Fibroblast of lung (primary cell): ENCODE results near the gene ZNF638. TPM values are rescaled to one million over a fixed set of nuclear protein-coding genes. Genes with fewer than 3 reads are reported as not detected.

Experiments
- DNase-seq, 2 donors: peaks; one replicate each; pipeline versions ENCODE4 v3.0.0 to v3.0.0-alpha.2; 2010; ENCODE audit warnings: low read depth in 2 of 2
- H2AFZ ChIP-seq: 2 replicates; pipeline ENCODE4 v1.5.1; 2012; ENCODE audit warnings: low read length, control low read depth, inconsistent platforms
- H3K27ac ChIP-seq: 2 replicates; pipeline ENCODE4 v1.5.1; 2011; ENCODE audit warnings: low read length, control low read depth; ENCODE audit not compliant: insufficient read depth
- H3K27me3 ChIP-seq: 2 replicates; pipeline ENCODE4 v1.5.1; 2011; ENCODE audit warnings: mild to moderate bottlenecking, low read length; ENCODE audit not compliant: control insufficient read depth, insufficient read depth
- H3K36me3 ChIP-seq: 2 replicates; pipeline ENCODE4 v1.5.1; 2011; ENCODE audit warnings: low read length; ENCODE audit not compliant: control insufficient read depth, insufficient read depth
- H3K4me1 ChIP-seq: 2 replicates; pipeline ENCODE4 v1.5.1; 2011; ENCODE audit warnings: low read length; ENCODE audit not compliant: control insufficient read depth, insufficient read depth; ENCODE audit errors: extremely low read depth
- H3K4me2 ChIP-seq: 2 replicates; pipeline ENCODE4 v1.5.1; 2011; ENCODE audit warnings: low read length, control low read depth; ENCODE audit not compliant: insufficient read depth; ENCODE audit errors: extremely low read depth
- H3K4me3 ChIP-seq, 4 experiments: fragments of 200-600 bp in 1 of 4; sonication (generic) in 1 of 4; replicated peaks in 1 of 4; 2 replicates each; pipeline ENCODE4 v1.5.1; 2011 to 2016; ENCODE audit warnings: low read length in 4 of 4, low read depth in 3 of 4, mild to moderate bottlenecking in 3 of 4, control low read depth in 2 of 4, inconsistent platforms in 1 of 4, mixed read lengths in 1 of 4; ENCODE audit not compliant: insufficient read depth in 1 of 4; ENCODE audit errors: control extremely low read depth in 1 of 4
- H3K79me2 ChIP-seq: 2 replicates; pipeline ENCODE4 v1.5.1; 2012; ENCODE audit warnings: mild to moderate bottlenecking, low read length, inconsistent platforms; ENCODE audit not compliant: control insufficient read depth, insufficient read depth
- H3K9ac ChIP-seq: 2 replicates; pipeline ENCODE4 v1.5.1; 2011; ENCODE audit warnings: mild to moderate bottlenecking, low read length, control low read depth; ENCODE audit not compliant: insufficient read depth
- H3K9me3 ChIP-seq: 2 replicates; pipeline ENCODE4 v1.5.1; 2012; ENCODE audit warnings: low read depth, low read length; ENCODE audit not compliant: control insufficient read depth, insufficient read depth
- H4K20me1 ChIP-seq: 2 replicates; pipeline ENCODE4 v1.5.1; 2011; ENCODE audit warnings: low read length; ENCODE audit not compliant: control insufficient read depth, insufficient read depth; ENCODE audit errors: extremely low read depth
- CTCF ChIP-seq, 2 donors: IDR thresholded peaks in 1 of 2; conservative IDR thresholded peaks in 1 of 2; 1 replicate in 1 of 2; 2 replicates in 1 of 2; pipeline ENCODE4 v1.5.1; 2011 to 2012; ENCODE audit warnings: low read length in 2 of 2, control low read depth in 1 of 2, inconsistent platforms in 1 of 2, low read depth in 1 of 2, mild to moderate bottlenecking in 1 of 2
- EZH2 ChIP-seq: IDR thresholded peaks from 2 replicates; pipeline ENCODE4 v1.5.1; 2012; ENCODE audit warnings: low read length, control low read depth, mild to moderate bottlenecking; ENCODE audit errors: missing control alignments
- polyA plus RNA-seq, 2 donors: library from polyadenylated mRNA; depleted of rRNA in 1 of 2; stranded (reverse) in 1 of 2; unstranded in 1 of 2; fragments of >200 nt; gene quantifications; 2 replicates each; pipeline ENCODE4 v1.2.1, GENCODE V29; 2011 to 2012; ENCODE audit warnings: missing spikeins in 1 of 2
- total RNA-seq: library from RNA; depleted of rRNA; stranded (reverse); fragments of >200 nt; gene quantifications from 2 replicates; pipeline ENCODE4 v1.2.1, GENCODE V29; 2014

The ZNF638 gene
- total and polyA plus RNA-seq, 2 donors (not counting 1 experiment from before 2014, with no cell fraction given): 63.8 to 190 TPM

- Histone ChIP-seq H3K4me1 (no peaks in the 10 kb centered on the region), H3K4me2 (no peak overlapping the region), H3K9ac (no peak overlapping the region), H3K79me2 (no peaks in the 10 kb centered on the region), H3K9me3 (no peaks in the 10 kb centered on the region), H3K36me3 (no peaks in the 10 kb centered on the region), H2AFZ (no peak overlapping the region), H3K27me3 (peaks cover 33% of the 10 kb centered on the region), H3K27ac (no peak overlapping the region), H3K4me3 (no peak overlapping the region), H4K20me1 (no peaks in the 10 kb centered on the region)
- TF ChIP-seq EZH2 (no peak), CTCF (conservative IDR thresholded peaks at IDR 0.05 in 1 of 2, IDR thresholded peaks at IDR 0.05 in 1 of 2; ENCODE audit: low read depth in 1 of 2, low read length in 2 of 2) (no peak)
- DNase-seq: no peak
These were observed 131.7 kb downstream of the ZNF638 start for GRCh38 chr2:71463342-71463654.

GRCh38 chr2:71464389-71464788 is 132.8 kb downstream of the ZNF638 start:
- TF ChIP-seq CTCF (conservative IDR thresholded peaks at IDR 0.05 in 1 of 2, IDR thresholded peaks at IDR 0.05 in 1 of 2; ENCODE audit: low read depth in 1 of 2, low read length in 2 of 2) (no peak), EZH2 (no peak)
- Histone ChIP-seq H3K79me2 (no peaks in the 10 kb centered on the region), H3K9ac (no peak overlapping the region), H3K27ac (no peak overlapping the region), H3K36me3 (no peaks in the 10 kb centered on the region), H3K27me3 (peaks cover 42% of the 10 kb centered on the region), H3K4me3 (no peak overlapping the region), H3K4me2 (no peak overlapping the region), H2AFZ (no peak overlapping the region), H4K20me1 (no peaks in the 10 kb centered on the region), H3K4me1 (no peaks in the 10 kb centered on the region), H3K9me3 (no peaks in the 10 kb centered on the region)
- DNase-seq: no peak

- Histone ChIP-seq H3K27ac (no peak overlapping the region), H3K27me3 (peaks cover 42% of the 10 kb centered on the region), H3K9ac (no peak overlapping the region), H2AFZ (no peak overlapping the region), H3K79me2 (no peaks in the 10 kb centered on the region), H3K4me1 (no peaks in the 10 kb centered on the region), H3K36me3 (no peaks in the 10 kb centered on the region), H4K20me1 (no peaks in the 10 kb centered on the region), H3K4me2 (no peak overlapping the region), H3K9me3 (no peaks in the 10 kb centered on the region), H3K4me3 (no peak overlapping the region)
- DNase-seq: no peak
- no peak for TF ChIP-seq EZH2
- no peak for TF ChIP-seq CTCF (conservative IDR thresholded peaks at IDR 0.05 in 1 of 2, IDR thresholded peaks at IDR 0.05 in 1 of 2; ENCODE audit: low read depth in 1 of 2, low read length in 2 of 2)
These were observed 133.8 kb downstream of the ZNF638 start for GRCh38 chr2:71465356-71465755.
